SKM-1 (cell line): ENCODE measurements around the gene SFRP5.

Experiments used
- DNase-seq: peaks from one replicate; lab custom pipeline; 2025; ENCODE audit not compliant: unreplicated experiment; lab: John Stamatoyannopoulos, UW

Gene SFRP5

GRCh38 chr10:97766106-97766810 lies 5.5 kb downstream of the SFRP5 start:
- no peak for DNase-seq

DNA sequence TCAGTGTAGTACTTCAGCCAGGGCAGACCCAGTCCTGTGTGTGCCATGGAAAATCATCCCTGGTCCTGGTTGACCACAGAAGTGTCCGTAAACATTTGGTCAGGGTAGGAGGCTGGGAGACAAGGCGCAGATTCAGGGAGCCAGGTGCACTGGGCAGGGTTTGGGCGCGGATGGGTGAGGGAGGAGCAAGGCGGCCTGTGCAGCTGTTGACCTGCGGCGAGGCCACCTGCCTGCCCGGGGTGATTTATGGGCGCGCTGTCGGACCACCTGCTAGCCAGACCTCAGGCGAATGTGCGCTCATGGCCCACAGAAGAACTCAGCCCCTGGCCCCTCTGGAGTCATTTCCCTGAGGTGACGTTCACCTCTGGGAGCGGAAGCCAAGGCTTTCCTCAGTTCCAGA lies 6.6 kb downstream of the SFRP5 start:
- DNase-seq, result no peak

DNA sequence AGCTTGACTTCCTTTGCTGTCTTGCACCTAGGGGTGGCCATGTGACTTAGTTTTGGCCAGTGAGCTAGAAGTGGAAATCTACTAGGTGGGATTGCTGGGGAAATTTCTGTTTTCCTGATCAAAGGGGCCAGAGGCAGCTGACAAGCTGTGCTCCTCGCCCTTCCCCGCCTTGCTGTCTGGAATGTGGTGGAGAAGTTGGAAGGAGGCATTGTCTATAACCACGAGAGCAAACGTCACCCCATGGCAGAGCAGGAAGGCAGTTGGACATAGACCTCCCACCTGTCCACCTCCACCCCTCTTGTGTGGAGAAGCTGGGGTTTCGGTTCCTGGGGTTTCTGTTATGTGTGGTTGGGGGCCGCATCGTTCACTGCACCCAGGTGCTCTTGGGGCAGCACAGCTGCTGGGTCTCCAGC lies 7.3 kb downstream of the SFRP5 start:
- DNase-seq, result no peak

DNA sequence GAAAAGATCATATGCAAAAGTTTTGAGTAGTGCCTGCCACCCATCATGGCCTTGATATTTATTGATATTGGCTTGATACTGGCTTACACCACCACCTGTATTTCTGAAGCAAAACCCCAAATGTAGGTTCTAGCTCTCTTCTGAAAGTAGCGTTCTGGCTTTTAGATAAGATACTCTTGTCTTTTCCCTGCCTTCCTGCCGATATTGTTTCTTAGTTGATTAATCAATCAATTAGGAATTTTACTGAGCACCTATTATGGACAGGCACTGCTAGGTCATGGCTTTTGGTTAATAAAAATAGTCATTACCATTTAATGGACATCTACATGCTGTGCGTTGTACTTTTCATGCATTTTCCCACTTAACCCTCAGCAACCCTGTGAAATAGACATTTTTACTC lies 7.9 kb downstream of the SFRP5 start:
- DNase-seq, result no peak

- no peak for DNase-seq
Observed at GRCh38 chr10:97763411-97763810, 8.4 kb downstream of the SFRP5 start.

GRCh38 chr10:97762816-97763215 lies 9.0 kb downstream of the SFRP5 start:
- no peak for DNase-seq

DNA sequence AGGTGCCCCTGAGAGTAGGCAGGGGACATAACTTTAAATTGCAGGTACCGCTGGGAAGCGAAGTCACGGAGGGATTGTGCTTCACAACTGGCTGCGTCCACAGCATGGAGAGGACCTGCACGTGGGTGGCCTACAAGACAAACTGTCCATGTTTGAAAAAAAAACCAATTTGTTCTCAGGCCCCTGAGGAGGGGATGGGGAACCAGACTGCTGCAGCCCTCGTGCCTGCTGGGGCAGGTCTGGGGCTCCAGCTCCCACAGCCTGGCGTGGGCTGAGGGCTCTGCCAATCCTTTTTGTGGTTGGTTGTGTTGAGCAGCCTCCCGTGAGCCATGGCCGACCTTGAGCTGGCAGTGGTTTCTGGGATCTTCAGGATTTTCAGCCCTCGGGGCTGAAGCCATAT lies 9.7 kb downstream of the SFRP5 start:
- DNase-seq, result no peak

- no peak for DNase-seq
Observed at GRCh38 chr10:97761331-97761865, 10.4 kb downstream of the SFRP5 start.

DNA sequence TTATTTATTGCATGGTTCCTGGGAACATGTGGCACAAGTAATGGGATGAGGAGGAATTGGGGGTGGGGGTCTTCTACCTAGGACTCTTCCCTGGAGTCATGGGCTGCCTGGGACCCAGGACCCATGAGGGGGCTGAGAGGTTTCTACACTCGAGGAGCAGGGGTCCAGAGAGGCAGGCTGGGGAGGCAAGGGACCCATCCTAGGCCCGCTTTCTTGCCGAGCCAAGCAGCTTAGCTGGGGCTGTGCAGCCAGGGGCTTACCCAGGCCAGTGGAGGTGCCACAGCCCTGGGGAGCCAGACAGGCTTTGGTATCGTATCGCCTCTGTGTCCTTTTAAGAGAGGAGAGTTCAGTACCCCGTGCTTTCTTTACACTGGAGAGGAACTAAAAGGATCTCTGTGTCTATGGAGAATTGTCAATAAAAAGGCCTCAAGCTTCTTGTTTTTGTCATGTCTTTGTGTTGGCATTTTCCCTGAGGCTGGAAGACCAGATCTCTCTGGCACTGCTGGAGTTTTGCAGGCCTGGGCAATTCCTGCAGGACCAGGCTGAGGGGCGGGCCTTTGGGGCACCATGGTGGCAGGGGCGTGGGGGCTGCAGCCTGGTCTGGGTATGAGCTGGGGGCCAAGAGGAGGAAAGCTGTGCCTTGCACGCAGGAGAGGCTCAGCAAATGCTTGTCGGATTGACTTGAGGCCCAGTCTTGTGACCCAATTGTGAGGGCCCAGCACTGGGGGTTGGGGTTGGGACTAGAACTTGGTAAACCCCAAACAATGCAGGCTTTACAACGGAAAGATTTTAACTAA lies 11.1 kb downstream of the SFRP5 start:
- no peak for DNase-seq

DNA sequence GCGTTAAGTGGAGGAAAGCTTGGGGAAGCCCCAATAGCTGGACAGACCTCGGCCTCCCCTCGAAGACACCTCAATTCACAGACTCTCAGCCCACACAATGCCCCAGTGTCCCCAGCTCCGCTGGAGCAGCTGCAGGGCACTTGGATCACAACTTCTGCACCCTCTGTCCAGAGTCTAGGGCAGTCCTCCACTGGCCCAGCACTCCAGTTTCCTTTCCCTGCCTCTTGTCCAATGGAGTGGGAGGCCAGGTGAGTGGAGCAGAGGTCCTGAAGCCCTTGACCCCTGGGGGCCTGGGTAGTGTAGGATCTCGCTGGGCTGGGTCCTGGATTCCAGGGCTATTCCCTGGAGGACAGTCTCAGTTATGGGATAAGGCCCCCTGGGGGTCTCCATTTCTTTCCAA lies 11.9 kb downstream of the SFRP5 start:
- no peak for DNase-seq

DNA sequence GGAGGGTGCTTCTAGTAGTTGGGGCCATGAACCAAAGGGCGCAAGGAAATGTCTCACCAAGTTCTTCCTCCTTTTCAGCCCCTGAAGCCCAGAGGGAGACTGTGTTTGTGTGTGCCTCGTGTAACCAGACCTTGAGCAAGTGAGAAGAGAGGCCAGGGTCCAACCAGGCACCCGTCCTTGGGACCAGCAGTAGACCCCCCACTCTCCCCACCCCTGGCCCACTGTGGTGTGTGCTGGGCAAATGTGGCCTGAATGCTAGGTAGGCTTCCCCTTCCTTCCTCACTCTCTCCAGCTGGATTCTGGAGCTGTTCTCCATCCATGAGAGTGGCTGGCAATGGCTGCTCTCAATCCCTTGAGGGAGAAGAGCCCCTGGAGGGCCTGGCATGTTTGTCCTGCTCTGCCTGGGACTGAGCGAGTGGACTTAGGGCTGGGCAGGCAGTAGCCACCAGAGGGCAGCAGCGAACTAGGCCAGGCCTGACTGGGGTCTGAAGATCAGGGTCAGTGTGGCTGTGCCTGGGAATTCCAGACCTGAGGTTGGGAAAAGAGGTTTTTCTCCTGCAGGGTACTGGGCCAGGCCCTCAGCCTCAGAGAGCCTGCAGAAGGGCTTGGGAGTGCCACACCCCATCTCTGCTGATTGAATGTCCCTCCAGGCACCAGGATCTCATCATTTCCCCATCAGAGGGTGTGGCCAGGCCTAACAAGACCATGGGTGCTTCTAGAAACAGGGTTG lies 12.5 kb downstream of the SFRP5 start:
- no peak for DNase-seq

- DNase-seq, result no peak
Observed at GRCh38 chr10:97757471-97757870, 14.3 kb downstream of the SFRP5 start.

- DNase-seq, result no peak
Observed at GRCh38 chr10:97755718-97756117, 16.1 kb downstream of the SFRP5 start.

GRCh38 chr10:97754726-97755125 lies 17.1 kb downstream of the SFRP5 start:
- no peak for DNase-seq

DNA sequence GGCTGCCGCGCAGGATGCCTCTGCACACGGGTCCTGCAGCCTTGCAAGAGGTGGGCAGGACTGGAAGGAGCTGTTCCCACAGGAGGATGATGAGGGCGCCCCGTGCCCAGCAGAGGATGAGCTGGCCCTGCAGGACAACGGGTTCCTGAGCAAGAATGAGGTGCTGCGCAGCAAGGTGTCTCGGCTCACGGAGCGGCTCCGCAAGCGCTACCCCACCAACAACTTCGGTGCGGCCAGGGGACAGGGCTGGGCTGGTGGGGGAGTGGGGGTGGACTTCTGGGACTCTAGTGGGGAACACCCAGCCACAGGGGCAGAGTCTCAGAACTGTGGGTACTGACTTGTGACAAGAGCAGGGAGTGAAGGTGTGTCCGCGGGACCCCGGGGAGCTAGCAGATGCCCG lies 18.8 kb downstream of the SFRP5 start:
- no peak for DNase-seq

- DNase-seq, result no peak
Observed at GRCh38 chr10:97748116-97748515, 23.7 kb downstream of the SFRP5 start.

DNA sequence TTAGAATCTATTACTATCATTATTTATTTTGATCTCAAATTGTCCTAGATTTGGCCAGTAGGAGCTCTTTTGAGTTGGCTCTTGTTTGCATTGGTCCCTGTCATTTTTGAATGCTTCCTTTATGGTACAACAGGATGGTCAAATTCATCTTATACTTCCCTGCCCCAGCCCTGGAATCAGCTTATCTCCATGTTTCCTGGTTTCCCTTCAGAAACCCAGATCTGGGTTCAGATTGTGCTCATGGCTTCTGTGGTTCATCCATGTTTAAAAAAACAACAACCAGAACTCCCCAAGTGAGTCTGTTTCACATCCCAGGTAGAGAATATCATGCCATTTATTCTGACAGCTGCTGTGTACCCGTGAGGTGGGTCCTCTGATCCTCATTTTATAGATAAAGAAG lies 24.2 kb downstream of the SFRP5 start:
- no peak for DNase-seq

GRCh38 chr10:97744405-97745035 lies 27.3 kb downstream of the SFRP5 start:
- no peak for DNase-seq

- DNase-seq, result no peak
Observed at GRCh38 chr10:97743169-97743943, 28.4 kb downstream of the SFRP5 start.

- no peak for DNase-seq
Observed at GRCh38 chr10:97740613-97741012, 31.2 kb downstream of the SFRP5 start.
